ENCODE results near the gene SPACDR.

SPACDR gene

GRCh38 chr7:100433592-100434296 is 30.3 kb downstream of the SPACDR start:
- no peak for DNase-seq

- no peak for DNase-seq
Observed at GRCh38 chr7:100433276-100433591, 30.8 kb downstream of the SPACDR start.

- no peak for DNase-seq
Observed at GRCh38 chr7:100432621-100433275, 31.3 kb downstream of the SPACDR start.

- no peak for DNase-seq
Observed at GRCh38 chr7:100432053-100432452, 32.0 kb downstream of the SPACDR start.

- no peak for DNase-seq
Observed at GRCh38 chr7:100431286-100431735, 32.7 kb downstream of the SPACDR start.

GRCh38 chr7:100430493-100431285 is 33.4 kb downstream of the SPACDR start:
- peak; percentile 36 for DNase-seq

- DNase-seq: peak; percentile 95
Observed at GRCh38 chr7:100429637-100430492, 34.2 kb downstream of the SPACDR start, which contains the start of gene MEPCE. MEPCE (plus strand) TSS chr7:100429831; CDS start chr7:100430019, 188 bp downstream.

- peak; percentile 100 for DNase-seq
Observed at GRCh38 chr7:100428967-100429636, 35.0 kb downstream of the SPACDR start.

GRCh38 chr7:100428199-100428966 is 35.7 kb downstream of the SPACDR start, which contains the start of gene ZCWPW1:
ZCWPW1 (minus strand) TSS chr7:100428703; CDS start chr7:100420649, 8,054 bp downstream.
- DNase-seq: peak; percentile 96

- DNase-seq: no peak
Observed at GRCh38 chr7:100427762-100428198, 36.3 kb downstream of the SPACDR start.

GRCh38 chr7:100426516-100426915 is 37.5 kb downstream of the SPACDR start:
- no peak for DNase-seq

- no peak for DNase-seq
Observed at GRCh38 chr7:100425347-100425746, 38.7 kb downstream of the SPACDR start.

- no peak for DNase-seq
Observed at GRCh38 chr7:100423315-100423714, 40.7 kb downstream of the SPACDR start.

- DNase-seq: no peak
Observed at GRCh38 chr7:100419660-100420226, 44.3 kb downstream of the SPACDR start.

- no peak for DNase-seq
Observed at GRCh38 chr7:100418930-100419659, 45.0 kb downstream of the SPACDR start.

GRCh38 chr7:100415448-100415847 is 48.6 kb downstream of the SPACDR start:
- no peak for DNase-seq

GRCh38 chr7:100413889-100414288 is 50.2 kb downstream of the SPACDR start:
- no peak for DNase-seq

- no peak for DNase-seq
Observed at GRCh38 chr7:100413346-100413745, 50.7 kb downstream of the SPACDR start.

- DNase-seq: no peak
Observed at GRCh38 chr7:100411101-100411500, 53.0 kb downstream of the SPACDR start.
